ENCODE results near the gene ELFN1.

- TF ChIP-seq POLR2AphosphoS5 (IDR thresholded peaks at IDR 0.05; ENCODE audit: low read depth, low read length): no peak
- TF ChIP-seq REST (IDR thresholded peaks at IDR 0.05; ENCODE audit: insufficient read depth in 1 of 2, low read depth in 2 of 2, low read length in 2 of 2): no peak
Measured at GRCh38 chr7:1781369-1781768, 111.3 kb downstream of the ELFN1 start.
